Subcutaneous abdominal adipose tissue (tissue), 5 donors: ENCODE measurements around the gene SERPINB11.

Experiments used
- H3K27ac ChIP-seq: one replicate; pipeline ENCODE4 v1.7.0; 2013; ENCODE audit warnings: low read depth, mild to moderate bottlenecking, inconsistent platforms, low read length, moderate library complexity
- H3K27me3 ChIP-seq, 5 donors: one replicate each; pipeline ENCODE4 v1.7.0; 2013; ENCODE audit warnings: low read length in 5 of 5, inconsistent platforms in 1 of 5; ENCODE audit not compliant: control insufficient read depth in 5 of 5, insufficient read depth in 4 of 5
- H3K36me3 ChIP-seq, 5 donors: one replicate each; pipeline ENCODE4 v1.7.0; 2013; ENCODE audit warnings: low read length in 5 of 5; ENCODE audit not compliant: control insufficient read depth in 5 of 5, insufficient read depth in 5 of 5
- H3K4me1 ChIP-seq, 5 donors: one replicate each; pipeline ENCODE4 v1.7.0; 2013; ENCODE audit warnings: low read length in 5 of 5, mild to moderate bottlenecking in 3 of 5, moderate library complexity in 1 of 5; ENCODE audit not compliant: control insufficient read depth in 5 of 5, insufficient read depth in 5 of 5
- H3K4me3 ChIP-seq, 5 donors: one replicate each; pipeline ENCODE4 v1.7.0; 2013; ENCODE audit warnings: low read length in 5 of 5, low read depth in 1 of 5
- H3K9ac ChIP-seq, 5 donors: one replicate each; pipeline ENCODE4 v1.7.0; 2013; ENCODE audit warnings: low read length in 5 of 5, mild to moderate bottlenecking in 4 of 5, moderate library complexity in 3 of 5
- H3K9me3 ChIP-seq, 5 donors: one replicate each; pipeline ENCODE4 v1.7.0; 2013; ENCODE audit warnings: low read length in 5 of 5; ENCODE audit not compliant: control insufficient read depth in 5 of 5
- donor health status: healthy.
- donor health status: healthy.
- donor health status: healthy.
- donor health status: healthy.
- donor health status: healthy.

The SERPINB11 gene

GRCh38 chr18:63683890-63684289 lies 18.9 kb upstream of the SERPINB11 start:
- Histone ChIP-seq H3K36me3 (no peaks in the 10 kb centered on the region), H3K27me3 (no peaks in the 10 kb centered on the region), H3K27ac (no peak overlapping the region), H3K9ac (no peak overlapping the region), H3K4me1 (peaks cover 0 to 9% (median 2%) of the 10 kb centered on the region in 5 donors), H3K4me3 (no peak overlapping the region), H3K9me3 (no peaks in the 10 kb centered on the region)

- H3K27me3 ChIP-seq = no peaks in the 10 kb centered on the region
- no peaks in the 10 kb centered on the region for H3K9me3 ChIP-seq
- H3K4me3 ChIP-seq = no peak overlapping the region
- H3K4me1 ChIP-seq = peaks cover 0 to 9% (median 2%) of the 10 kb centered on the region in 5 donors
- no peak overlapping the region for H3K9ac ChIP-seq
- no peak overlapping the region for H3K27ac ChIP-seq
- no peaks in the 10 kb centered on the region for H3K36me3 ChIP-seq
These were observed 18.0 kb upstream of the SERPINB11 start for GRCh38 chr18:63684718-63685117.

GRCh38 chr18:63686871-63687270 lies 15.9 kb upstream of the SERPINB11 start:
- peaks cover 0 to 4% (median 0%) of the 10 kb centered on the region in 5 donors for H3K9me3 ChIP-seq
- no peaks in the 10 kb centered on the region for H3K36me3 ChIP-seq
- H3K4me3 ChIP-seq = no peak overlapping the region
- no peak overlapping the region for H3K9ac ChIP-seq
- H3K4me1 ChIP-seq = peaks cover 0 to 9% (median 2%) of the 10 kb centered on the region in 5 donors
- no peak overlapping the region for H3K27ac ChIP-seq
- no peaks in the 10 kb centered on the region for H3K27me3 ChIP-seq

GRCh38 chr18:63689064-63689463 lies 13.7 kb upstream of the SERPINB11 start:
- no peaks in the 10 kb centered on the region for H3K27me3 ChIP-seq
- no peak overlapping the region for H3K4me3 ChIP-seq
- no peaks in the 10 kb centered on the region for H3K36me3 ChIP-seq
- no peaks in the 10 kb centered on the region for H3K4me1 ChIP-seq
- H3K27ac ChIP-seq = no peak overlapping the region
- peaks cover 0 to 4% (median 4%) of the 10 kb centered on the region in 5 donors for H3K9me3 ChIP-seq
- H3K9ac ChIP-seq = no peak overlapping the region

- H3K9ac ChIP-seq = no peak overlapping the region
- no peaks in the 10 kb centered on the region for H3K36me3 ChIP-seq
- H3K4me3 ChIP-seq = no peak overlapping the region
- no peaks in the 10 kb centered on the region for H3K4me1 ChIP-seq
- peaks cover 0 to 4% (median 0%) of the 10 kb centered on the region in 5 donors for H3K9me3 ChIP-seq
- no peaks in the 10 kb centered on the region for H3K27me3 ChIP-seq
- no peak overlapping the region for H3K27ac ChIP-seq
These were observed 5.6 kb upstream of the SERPINB11 start for GRCh38 chr18:63697097-63697660.

GRCh38 chr18:63700501-63700900 lies 2.3 kb upstream of the SERPINB11 start:
- Histone ChIP-seq H3K27ac (no peak overlapping the region), H3K4me1 (no peaks in the 10 kb centered on the region), H3K9ac (no peak overlapping the region), H3K36me3 (no peaks in the 10 kb centered on the region), H3K4me3 (no peak overlapping the region), H3K9me3 (no peaks in the 10 kb centered on the region), H3K27me3 (no peaks in the 10 kb centered on the region)

GRCh38 chr18:63701952-63702351 lies 808 bp upstream of the SERPINB11 start:
- Histone ChIP-seq H3K27me3 (no peaks in the 10 kb centered on the region), H3K9me3 (no peaks in the 10 kb centered on the region), H3K4me1 (no peaks in the 10 kb centered on the region), H3K4me3 (no peak overlapping the region), H3K27ac (no peak overlapping the region), H3K36me3 (no peaks in the 10 kb centered on the region), H3K9ac (no peak overlapping the region)

GRCh38 chr18:63705401-63705800 lies 2.6 kb downstream of the SERPINB11 start:
- no peaks in the 10 kb centered on the region for H3K4me1 ChIP-seq
- H3K4me3 ChIP-seq = no peak overlapping the region
- H3K9me3 ChIP-seq = no peaks in the 10 kb centered on the region
- H3K27ac ChIP-seq = no peak overlapping the region
- no peaks in the 10 kb centered on the region for H3K27me3 ChIP-seq
- H3K36me3 ChIP-seq = no peaks in the 10 kb centered on the region
- no peak overlapping the region for H3K9ac ChIP-seq

GRCh38 chr18:63707816-63708215 lies 5.1 kb downstream of the SERPINB11 start:
- H3K36me3 ChIP-seq = no peaks in the 10 kb centered on the region
- no peaks in the 10 kb centered on the region for H3K9me3 ChIP-seq
- H3K4me3 ChIP-seq = no peak overlapping the region
- no peaks in the 10 kb centered on the region for H3K4me1 ChIP-seq
- H3K27ac ChIP-seq = no peak overlapping the region
- H3K27me3 ChIP-seq = no peaks in the 10 kb centered on the region
- H3K9ac ChIP-seq = no peak overlapping the region

GRCh38 chr18:63708650-63709049 lies 5.9 kb downstream of the SERPINB11 start:
- Histone ChIP-seq H3K4me1 (no peaks in the 10 kb centered on the region), H3K9me3 (peaks cover 2 to 7% (median 4%) of the 10 kb centered on the region in 5 donors)

More at GRCh38 chr18:63708650-63709049, 5.9 kb downstream of the SERPINB11 start:
- no peak overlapping the region for H3K27ac ChIP-seq
- no peak overlapping the region for H3K4me3 ChIP-seq
- no peaks in the 10 kb centered on the region for H3K36me3 ChIP-seq
- H3K9ac ChIP-seq = no peak overlapping the region
- H3K27me3 ChIP-seq = no peaks in the 10 kb centered on the region
